ENCODE measurements around the gene C22orf31. TPM values are rescaled to one million over a fixed set of nuclear protein-coding genes. Genes with fewer than 3 reads are reported as not detected.

The C22orf31 gene
- polyA plus RNA-seq, 3 donors: not detected

DNA sequence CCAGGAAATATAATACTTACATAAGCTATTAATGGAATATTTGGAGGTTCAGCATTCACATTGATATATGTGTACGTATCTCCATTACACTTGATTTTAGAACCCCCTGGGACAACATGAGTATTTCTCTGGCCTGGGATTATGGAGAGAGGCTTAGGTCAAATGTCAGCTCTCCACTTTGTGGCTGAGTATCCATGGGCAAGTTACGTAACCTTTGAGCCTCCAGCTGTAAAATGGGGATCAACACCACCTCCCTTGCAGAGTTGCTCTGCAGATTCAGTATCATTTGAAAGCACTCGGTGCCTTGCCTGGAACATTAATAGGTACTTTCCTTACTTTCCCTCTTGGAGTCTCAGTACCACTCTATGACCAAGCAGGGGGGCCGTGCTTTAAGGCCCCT, 33.2 kb downstream of the C22orf31 start:
- Mint-ChIP-seq H3K4me3 (peak overlapping the region in 1 of 2 donors; percentile 21), H3K27ac (no peak overlapping the region), H3K9me3 (peaks cover 0 to 9% (median 0%) of the 10 kb centered on the region in 7 donors), H3K36me3 (peaks cover 0 to 11% of the 10 kb centered on the region in 2 donors), H3K27me3 (ENCODE audit: low read depth in 3 of 3) (peaks cover 34 to 49% (median 47%) of the 10 kb centered on the region in 3 donors), H3K4me1 (peaks cover 15% of the 10 kb centered on the region)
- TF ChIP-seq, protein P1, sequence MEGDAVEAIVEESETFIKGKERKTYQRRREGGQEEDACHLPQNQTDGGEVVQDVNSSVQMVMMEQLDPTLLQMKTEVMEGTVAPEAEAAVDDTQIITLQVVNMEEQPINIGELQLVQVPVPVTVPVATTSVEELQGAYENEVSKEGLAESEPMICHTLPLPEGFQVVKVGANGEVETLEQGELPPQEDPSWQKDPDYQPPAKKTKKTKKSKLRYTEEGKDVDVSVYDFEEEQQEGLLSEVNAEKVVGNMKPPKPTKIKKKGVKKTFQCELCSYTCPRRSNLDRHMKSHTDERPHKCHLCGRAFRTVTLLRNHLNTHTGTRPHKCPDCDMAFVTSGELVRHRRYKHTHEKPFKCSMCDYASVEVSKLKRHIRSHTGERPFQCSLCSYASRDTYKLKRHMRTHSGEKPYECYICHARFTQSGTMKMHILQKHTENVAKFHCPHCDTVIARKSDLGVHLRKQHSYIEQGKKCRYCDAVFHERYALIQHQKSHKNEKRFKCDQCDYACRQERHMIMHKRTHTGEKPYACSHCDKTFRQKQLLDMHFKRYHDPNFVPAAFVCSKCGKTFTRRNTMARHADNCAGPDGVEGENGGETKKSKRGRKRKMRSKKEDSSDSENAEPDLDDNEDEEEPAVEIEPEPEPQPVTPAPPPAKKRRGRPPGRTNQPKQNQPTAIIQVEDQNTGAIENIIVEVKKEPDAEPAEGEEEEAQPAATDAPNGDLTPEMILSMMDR (IDR thresholded peaks at IDR 0.05): no peak
- H3K9me3 ChIP-seq (replicated peaks in 1 of 2; ENCODE audit: control insufficient read depth in 1 of 2, insufficient read depth in 1 of 2, low read length in 2 of 2): peaks cover 0 to 7% of the 10 kb centered on the region in 2 donors
- H3K27me3 ChIP-seq (ENCODE audit: control insufficient read depth in 2 of 2, insufficient read depth in 2 of 2, low read length in 2 of 2): peaks cover 30 to 37% of the 10 kb centered on the region in 2 donors
- H3K4me3 ChIP-seq (replicated peaks in 1 of 3; ENCODE audit: low read depth in 2 of 3, low read length in 3 of 3): no peak overlapping the region
- intact Hi-C loops (cut with micrococcal nuclease): no loop called here
- H3K36me3 ChIP-seq (replicated peaks in 1 of 2; ENCODE audit: control insufficient read depth in 1 of 2, insufficient read depth in 2 of 2, low read length in 2 of 2): no peaks in the 10 kb centered on the region
- no peak overlapping the region for H3K27ac ChIP-seq (ENCODE audit: low read depth in 1 of 2, low read length in 2 of 2)
- H3K4me1 ChIP-seq (ENCODE audit: control insufficient read depth in 1 of 2, insufficient read depth in 2 of 2, low read length in 2 of 2): peaks cover 7 to 9% of the 10 kb centered on the region in 2 donors
- H3K4me2 ChIP-seq (replicated peaks; ENCODE audit: extremely low read depth, low read length, poor library complexity, severe bottlenecking): no peak overlapping the region
- no peak for DNase-seq
- no peak overlapping the region for H3K9ac ChIP-seq (ENCODE audit: insufficient read depth, low read length, poor library complexity, severe bottlenecking)
- WGBS (ENCODE audit: insufficient coverage): 88% methylated on average over 1 of the region's 4 CpGs
- H2AFZ ChIP-seq (ENCODE audit: insufficient read depth, low read depth, low read length, poor library complexity, severe bottlenecking): no peak overlapping the region
- no peaks in the 10 kb centered on the region for H4K20me1 ChIP-seq (ENCODE audit: insufficient read depth, low read length)
- H3K79me2 ChIP-seq (ENCODE audit: insufficient read depth, low read length): no peaks in the 10 kb centered on the region

DNA sequence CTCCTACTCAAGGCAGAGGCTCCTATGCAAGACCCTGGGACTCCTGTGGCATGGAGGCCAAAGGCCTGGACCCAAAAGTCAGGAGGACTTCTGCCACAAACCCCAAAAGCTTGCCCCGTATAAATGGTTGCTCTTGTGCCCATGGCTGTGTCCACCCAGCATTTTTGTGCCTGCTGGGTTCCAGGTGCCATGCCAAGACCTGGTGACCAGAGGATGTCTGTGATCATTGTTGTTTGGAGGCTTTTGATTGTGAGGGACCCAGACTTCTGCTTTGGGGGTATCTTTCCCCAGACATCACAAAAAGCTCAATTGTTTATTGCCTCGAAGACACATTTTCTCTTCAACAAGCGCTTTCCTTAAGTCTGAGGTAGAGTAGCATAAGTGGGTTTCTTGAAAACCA, 35.1 kb downstream of the C22orf31 start:
- no peak overlapping the region for H3K27ac Mint-ChIP-seq
- Histone ChIP-seq H3K4me1 (ENCODE audit: control insufficient read depth in 1 of 2, insufficient read depth in 2 of 2, low read length in 2 of 2) (peaks cover 7 to 9% of the 10 kb centered on the region in 2 donors), H3K79me2 (ENCODE audit: insufficient read depth, low read length) (no peaks in the 10 kb centered on the region), H3K27me3 (ENCODE audit: control insufficient read depth in 2 of 2, insufficient read depth in 2 of 2, low read length in 2 of 2) (peaks cover 27 to 32% of the 10 kb centered on the region in 2 donors), H3K36me3 (replicated peaks in 1 of 2; ENCODE audit: control insufficient read depth in 1 of 2, insufficient read depth in 2 of 2, low read length in 2 of 2) (no peaks in the 10 kb centered on the region), H3K9ac (ENCODE audit: insufficient read depth, low read length, poor library complexity, severe bottlenecking) (no peak overlapping the region), H3K4me3 (replicated peaks in 1 of 3; ENCODE audit: low read depth in 2 of 3, low read length in 3 of 3) (no peak overlapping the region), H4K20me1 (ENCODE audit: insufficient read depth, low read length) (no peaks in the 10 kb centered on the region), H3K9me3 (replicated peaks in 1 of 2; ENCODE audit: control insufficient read depth in 1 of 2, insufficient read depth in 1 of 2, low read length in 2 of 2) (peaks cover 0 to 7% of the 10 kb centered on the region in 2 donors), H3K4me2 (replicated peaks; ENCODE audit: extremely low read depth, low read length, poor library complexity, severe bottlenecking) (no peak overlapping the region), H3K27ac (ENCODE audit: low read depth in 1 of 2, low read length in 2 of 2) (no peak overlapping the region), H2AFZ (ENCODE audit: insufficient read depth, low read depth, low read length, poor library complexity, severe bottlenecking) (no peak overlapping the region)
- H3K9me3 Mint-ChIP-seq: peaks cover 0 to 9% (median 0%) of the 10 kb centered on the region in 7 donors
- TF ChIP-seq, protein P1 (IDR thresholded peaks at IDR 0.05): no peak
- H3K27me3 Mint-ChIP-seq (ENCODE audit: low read depth in 3 of 3): peaks cover 28 to 35% (median 35%) of the 10 kb centered on the region in 3 donors
- no CpG with 5 or more reads among the region's 3 CpGs for WGBS (ENCODE audit: insufficient coverage)
- intact Hi-C loops (cut with micrococcal nuclease): no loop called here
- peaks cover 0 to 11% of the 10 kb centered on the region in 2 donors for H3K36me3 Mint-ChIP-seq
- DNase-seq: no peak
- no peak overlapping the region for H3K4me3 Mint-ChIP-seq
- H3K4me1 Mint-ChIP-seq: peaks cover 15% of the 10 kb centered on the region

Data from CD14-positive monocyte (primary cell).